HG03571 (cell line): Measurements from ENCODE around the gene SMYD4.
"Not testable (repeated sequence)": the region's sequence is repeated elsewhere in the genome, so short reads cannot be mapped to it uniquely, and the experiment has no call there.

Experiments
- ATAC-seq: cut with Tn5 transposase; IDR thresholded peaks from one replicate; pipeline ENCODE4 v1.9.1; 2021; ENCODE audit not compliant: unreplicated experiment

SMYD4 gene

GRCh38 chr17:1829592-1830257 lies at the start of gene SMYD4, which contains the start of gene RPA1:
Gene SMYD4, minus strand, starts transcription at chr17:1829902. Its CDS starts 1,908 bp downstream, at chr17:1827994.
Gene RPA1, plus strand, starts transcription at chr17:1830005. Its CDS starts 89 bp downstream, at chr17:1830094.
- peak; percentile 84 for ATAC-seq

- no peak for ATAC-seq
Observed at GRCh38 chr17:1878419-1879121, 48.9 kb upstream of the SMYD4 start.

- no peak for ATAC-seq
Observed at GRCh38 chr17:1875597-1875996, 45.9 kb upstream of the SMYD4 start.

- no peak for ATAC-seq
Observed at GRCh38 chr17:1873418-1873817, 43.7 kb upstream of the SMYD4 start.

GRCh38 chr17:1872976-1873375 lies 43.3 kb upstream of the SMYD4 start:
- ATAC-seq = no peak

- ATAC-seq = no peak
Observed at GRCh38 chr17:1872254-1872653, 42.6 kb upstream of the SMYD4 start.

- no peak for ATAC-seq
Observed at GRCh38 chr17:1871756-1872155, 42.1 kb upstream of the SMYD4 start.

- no peak for ATAC-seq
Observed at GRCh38 chr17:1870592-1870991, 40.9 kb upstream of the SMYD4 start.

- no peak for ATAC-seq
Observed at GRCh38 chr17:1868090-1868489, 38.4 kb upstream of the SMYD4 start.

GRCh38 chr17:1867307-1867706 lies 37.6 kb upstream of the SMYD4 start:
- ATAC-seq = no peak

GRCh38 chr17:1865252-1866037 lies 35.7 kb upstream of the SMYD4 start:
- no peak for ATAC-seq

GRCh38 chr17:1861391-1862010 lies 31.8 kb upstream of the SMYD4 start:
- no peak for ATAC-seq

GRCh38 chr17:1860978-1861377 lies 31.3 kb upstream of the SMYD4 start:
- no peak for ATAC-seq

- not testable (repeated sequence) for ATAC-seq
Observed at GRCh38 chr17:1856462-1856861, 26.8 kb upstream of the SMYD4 start.

GRCh38 chr17:1853698-1854097 lies 24.0 kb upstream of the SMYD4 start:
- ATAC-seq = no peak

GRCh38 chr17:1852327-1852726 lies 22.6 kb upstream of the SMYD4 start:
- no peak for ATAC-seq

- no peak for ATAC-seq
Observed at GRCh38 chr17:1847191-1847590, 17.5 kb upstream of the SMYD4 start.

- ATAC-seq = no peak
Observed at GRCh38 chr17:1843947-1844346, 14.2 kb upstream of the SMYD4 start.

- no peak for ATAC-seq
Observed at GRCh38 chr17:1839516-1839915, 9.8 kb upstream of the SMYD4 start.

- ATAC-seq = no peak
Observed at GRCh38 chr17:1834380-1835149, 4.9 kb upstream of the SMYD4 start.

- ATAC-seq = no peak
Observed at GRCh38 chr17:1830288-1830687, 586 bp upstream of the SMYD4 start.
